Measurements from ENCODE around the gene BYSL.

Gene BYSL

DNA sequence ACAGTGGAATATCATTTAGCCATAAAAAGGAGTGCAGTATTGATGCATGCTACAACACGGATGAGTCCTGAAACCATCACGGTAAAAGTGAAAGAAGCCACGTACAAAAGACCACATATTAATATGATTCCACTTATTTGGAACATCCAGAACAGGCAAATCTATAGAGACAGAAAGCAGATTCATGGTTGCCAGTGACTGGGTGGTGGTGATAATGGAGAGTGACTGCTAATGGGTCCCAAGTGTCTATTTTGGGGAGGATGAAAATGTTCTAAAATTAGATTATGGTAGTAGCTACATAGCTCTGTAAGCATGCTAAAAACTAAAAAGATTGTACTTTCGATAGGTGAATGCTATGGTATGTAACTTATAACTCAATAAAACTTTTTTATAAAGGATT lies 38.7 kb downstream of the BYSL start:
- H3K27ac ChIP-seq (ENCODE audit: low read depth, low read length): no peak overlapping the region
- no peaks in the 10 kb centered on the region for H3K36me3 ChIP-seq (ENCODE audit: control insufficient read depth, insufficient read depth, low read length)

DNA sequence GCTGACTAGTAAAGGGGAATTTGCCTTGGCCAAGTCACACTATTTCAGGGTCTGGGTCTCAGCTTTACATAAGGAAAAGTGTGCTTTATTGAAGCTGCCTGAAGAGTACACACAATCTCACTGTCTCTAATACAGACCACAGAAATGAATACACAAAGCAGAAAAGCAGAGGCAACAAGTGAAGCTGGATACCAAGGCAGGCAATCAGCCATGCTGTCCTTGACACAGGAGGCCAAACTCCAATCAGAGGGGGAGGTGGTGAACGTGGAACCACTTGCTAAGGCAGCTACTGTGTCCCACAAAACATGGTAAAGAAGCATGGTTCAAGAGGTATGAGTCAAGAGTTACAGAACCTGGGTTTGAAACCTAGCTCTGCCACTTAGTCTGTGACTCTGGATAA lies 42.1 kb downstream of the BYSL start:
- Histone ChIP-seq H3K9ac (ENCODE audit: low read length) (no peak overlapping the region), H3K27me3 (ENCODE audit: control insufficient read depth, insufficient read depth, low read length) (no peaks in the 10 kb centered on the region), H3K36me3 (ENCODE audit: control insufficient read depth, insufficient read depth, low read length) (no peaks in the 10 kb centered on the region)

More for the DNA sequence above, 38.7 kb downstream of the BYSL start:
- Histone ChIP-seq H3K9ac (ENCODE audit: low read length) (no peak overlapping the region), H3K27me3 (ENCODE audit: control insufficient read depth, insufficient read depth, low read length) (no peaks in the 10 kb centered on the region), H3K4me1 (ENCODE audit: control insufficient read depth, insufficient read depth, low read length) (no peaks in the 10 kb centered on the region), H3K4me3 (ENCODE audit: low read length) (no peak overlapping the region)

DNA sequence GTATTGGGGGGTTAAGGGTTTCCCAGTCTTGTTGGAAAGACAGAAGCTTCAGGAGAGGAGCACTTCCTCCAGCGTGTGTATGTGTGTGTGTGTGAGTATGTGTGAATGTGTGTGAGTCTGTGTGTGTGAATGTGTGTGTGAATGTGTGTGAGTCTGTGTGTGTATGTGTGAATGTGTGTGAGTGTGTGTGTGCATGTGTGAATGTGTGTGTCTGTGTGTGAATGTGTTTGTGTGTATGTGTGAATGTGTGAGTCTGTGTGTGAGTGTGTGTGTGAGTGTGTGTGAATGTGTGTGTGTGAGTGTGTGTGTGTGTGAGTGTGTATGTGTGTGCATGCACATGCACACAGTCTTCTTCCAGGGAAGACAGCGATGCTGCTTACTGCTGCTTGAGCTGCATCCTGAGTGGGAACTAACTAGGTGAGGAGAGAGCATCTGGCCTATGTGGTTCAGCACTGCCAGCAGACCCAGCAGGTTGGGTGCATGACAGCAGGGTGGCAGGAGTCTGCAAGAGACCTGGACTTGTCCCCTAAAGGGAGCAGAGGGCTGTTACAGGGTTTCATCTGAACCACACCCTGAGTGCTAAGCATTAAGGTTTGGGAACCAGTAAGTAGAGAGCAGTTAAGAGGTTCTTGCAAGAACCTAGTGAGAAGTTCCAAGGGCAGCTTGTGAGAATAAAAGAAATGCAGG lies 43.0 kb downstream of the BYSL start:
- Histone ChIP-seq H3K9ac (ENCODE audit: low read length) (no peak overlapping the region), H3K36me3 (ENCODE audit: control insufficient read depth, insufficient read depth, low read length) (no peaks in the 10 kb centered on the region), H3K4me1 (ENCODE audit: control insufficient read depth, insufficient read depth, low read length) (no peaks in the 10 kb centered on the region), H3K27ac (ENCODE audit: low read depth, low read length) (no peak overlapping the region), H3K4me3 (ENCODE audit: low read length) (no peak overlapping the region), H3K27me3 (ENCODE audit: control insufficient read depth, insufficient read depth, low read length) (no peaks in the 10 kb centered on the region)

More for the DNA sequence above, 42.1 kb downstream of the BYSL start:
- no peak overlapping the region for H3K27ac ChIP-seq (ENCODE audit: low read depth, low read length)
- no peaks in the 10 kb centered on the region for H3K4me1 ChIP-seq (ENCODE audit: control insufficient read depth, insufficient read depth, low read length)
- H3K4me3 ChIP-seq (ENCODE audit: low read length): no peak overlapping the region

DNA sequence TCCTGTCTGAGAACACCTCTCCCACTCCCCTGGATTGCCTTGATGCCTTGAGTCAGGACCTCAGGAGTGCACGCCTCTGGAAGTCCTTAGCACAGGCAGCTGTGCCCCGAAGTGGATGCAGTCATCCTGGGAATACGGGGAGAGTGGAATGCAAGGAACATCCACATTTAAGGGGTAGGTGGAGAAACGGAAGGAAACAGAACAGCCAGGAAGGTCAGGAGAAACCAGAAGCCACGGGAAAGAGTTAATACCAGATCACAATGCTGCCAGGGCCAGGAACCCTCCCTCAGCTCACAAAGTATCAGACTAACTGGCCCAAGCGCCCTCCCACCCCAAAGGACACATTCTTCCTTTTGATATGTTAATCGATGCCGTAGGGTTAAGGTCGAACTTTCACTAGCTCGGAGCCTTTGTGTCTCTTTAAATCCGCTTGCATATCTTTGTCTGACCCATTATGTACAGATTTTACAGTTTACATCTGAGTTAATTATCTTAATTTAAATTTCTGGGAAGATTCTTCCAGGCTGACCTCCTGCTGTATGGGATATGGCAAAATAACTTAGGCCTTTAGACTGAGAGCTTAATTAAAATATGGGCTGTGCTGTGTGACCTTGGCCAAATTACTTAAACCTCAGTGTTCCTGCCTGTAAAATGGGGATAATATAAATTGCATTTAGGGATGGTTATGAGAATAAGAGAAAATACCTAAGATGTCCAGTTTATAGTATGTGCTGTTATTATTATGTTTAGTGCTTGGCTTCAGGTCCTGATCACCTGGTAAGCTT lies 44.3 kb downstream of the BYSL start:
- no peak overlapping the region for H3K27ac ChIP-seq (ENCODE audit: low read depth, low read length)
- H3K4me3 ChIP-seq (ENCODE audit: low read length): no peak overlapping the region
- no peaks in the 10 kb centered on the region for H3K27me3 ChIP-seq (ENCODE audit: control insufficient read depth, insufficient read depth, low read length)
- no peaks in the 10 kb centered on the region for H3K36me3 ChIP-seq (ENCODE audit: control insufficient read depth, insufficient read depth, low read length)
- no peak overlapping the region for H3K9ac ChIP-seq (ENCODE audit: low read length)
- H3K4me1 ChIP-seq (ENCODE audit: control insufficient read depth, insufficient read depth, low read length): no peaks in the 10 kb centered on the region

DNA sequence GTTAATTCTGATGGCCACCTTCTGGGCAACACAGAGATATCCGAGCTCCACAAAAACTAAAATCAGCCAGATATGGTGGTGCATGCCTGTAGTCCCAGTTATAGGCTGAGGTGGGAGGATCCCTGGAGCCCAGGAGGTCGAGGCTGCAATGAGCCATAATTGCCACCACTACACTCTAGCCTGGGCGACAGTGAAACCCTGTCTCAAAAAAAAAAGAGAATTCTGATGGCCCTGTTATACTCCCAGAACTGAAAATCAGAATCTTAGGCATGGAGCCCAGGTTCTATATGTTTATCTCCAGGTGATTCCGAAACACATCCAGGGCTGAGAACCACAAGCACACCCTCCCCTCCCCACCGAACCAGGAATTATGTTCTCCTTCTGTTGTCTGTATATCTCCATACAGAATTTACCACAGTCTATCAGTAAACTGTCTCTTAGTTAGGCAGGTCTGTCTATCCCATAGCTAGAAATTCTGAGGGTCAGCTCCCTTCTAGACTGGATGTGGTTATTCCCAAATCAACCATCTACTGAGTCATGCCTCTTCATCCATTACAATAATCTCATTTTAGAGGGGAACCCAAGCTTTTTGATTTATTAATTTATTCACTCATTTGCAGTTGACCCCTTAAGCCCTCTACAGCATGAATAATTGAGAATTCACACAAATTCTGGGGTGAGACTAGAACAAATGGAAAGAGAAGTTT lies 45.1 kb downstream of the BYSL start:
- no peaks in the 10 kb centered on the region for H3K36me3 ChIP-seq (ENCODE audit: control insufficient read depth, insufficient read depth, low read length)
- no peaks in the 10 kb centered on the region for H3K4me1 ChIP-seq (ENCODE audit: control insufficient read depth, insufficient read depth, low read length)
- no peaks in the 10 kb centered on the region for H3K27me3 ChIP-seq (ENCODE audit: control insufficient read depth, insufficient read depth, low read length)
- H3K9ac ChIP-seq (ENCODE audit: low read length): no peak overlapping the region
- H3K4me3 ChIP-seq (ENCODE audit: low read length): no peak overlapping the region
- no peak overlapping the region for H3K27ac ChIP-seq (ENCODE audit: low read depth, low read length)

- Histone ChIP-seq H3K27me3 (ENCODE audit: control insufficient read depth, insufficient read depth, low read length) (no peaks in the 10 kb centered on the region), H3K9ac (ENCODE audit: low read length) (no peak overlapping the region), H3K4me1 (ENCODE audit: control insufficient read depth, insufficient read depth, low read length) (no peaks in the 10 kb centered on the region), H3K36me3 (ENCODE audit: control insufficient read depth, insufficient read depth, low read length) (no peaks in the 10 kb centered on the region), H3K4me3 (ENCODE audit: low read length) (no peak overlapping the region), H3K27ac (ENCODE audit: low read depth, low read length) (no peak overlapping the region)
Observed at GRCh38 chr6:41966961-41967311, 45.6 kb downstream of the BYSL start.

DNA sequence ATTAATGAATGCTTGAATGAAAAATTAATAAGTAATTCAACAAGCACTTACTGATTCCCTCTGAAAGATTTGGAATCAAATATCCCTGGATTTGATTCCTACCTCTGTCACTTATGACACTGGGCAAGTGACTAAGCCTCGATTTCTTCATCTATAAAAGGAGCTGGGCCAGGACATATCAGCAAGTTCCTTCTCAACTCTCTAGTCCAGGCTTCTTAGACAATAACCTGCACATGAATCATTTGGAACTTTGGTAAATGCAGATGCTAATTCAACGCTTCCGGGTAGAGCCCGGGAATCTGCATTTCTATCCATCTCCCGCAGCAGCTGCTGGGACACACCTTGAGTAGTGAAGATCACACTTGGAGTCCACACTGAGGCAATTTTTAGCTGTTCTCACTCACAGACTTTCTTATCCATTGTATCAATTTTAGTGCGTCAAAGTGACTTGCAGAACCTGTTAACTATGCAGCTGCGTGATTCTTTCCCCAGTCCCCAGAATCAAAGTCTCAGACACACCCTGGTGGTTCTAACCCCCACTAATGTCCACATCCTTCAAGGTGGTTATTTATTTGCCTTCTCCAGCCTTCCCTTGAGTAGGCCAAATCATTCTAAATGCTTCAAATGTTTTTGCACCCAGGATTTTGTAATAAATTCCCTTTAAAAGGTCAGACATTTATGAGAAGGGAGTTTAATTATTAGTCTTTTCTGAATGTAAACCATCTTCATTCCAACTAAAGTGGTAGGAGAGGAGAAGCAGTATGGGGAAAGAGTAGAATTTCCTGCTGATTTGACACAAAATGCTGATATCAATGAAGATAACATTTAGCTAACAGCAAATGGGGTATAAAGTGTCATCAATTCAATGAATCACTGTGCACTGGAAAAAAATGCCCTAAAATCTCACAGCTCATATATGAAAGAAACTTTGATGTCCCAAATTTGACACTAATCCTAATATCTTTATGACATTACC lies 46.3 kb downstream of the BYSL start:
- H3K4me1 ChIP-seq (ENCODE audit: control insufficient read depth, insufficient read depth, low read length): no peaks in the 10 kb centered on the region
- H3K27me3 ChIP-seq (ENCODE audit: control insufficient read depth, insufficient read depth, low read length): no peaks in the 10 kb centered on the region
- H3K36me3 ChIP-seq (ENCODE audit: control insufficient read depth, insufficient read depth, low read length): no peaks in the 10 kb centered on the region
- no peak overlapping the region for H3K27ac ChIP-seq (ENCODE audit: low read depth, low read length)
- no peak overlapping the region for H3K4me3 ChIP-seq (ENCODE audit: low read length)
- no peak overlapping the region for H3K9ac ChIP-seq (ENCODE audit: low read length)

- no peak overlapping the region for H3K27ac ChIP-seq (ENCODE audit: low read depth, low read length)
- no peak overlapping the region for H3K4me3 ChIP-seq (ENCODE audit: low read length)
- H3K4me1 ChIP-seq (ENCODE audit: control insufficient read depth, insufficient read depth, low read length): no peaks in the 10 kb centered on the region
- H3K36me3 ChIP-seq (ENCODE audit: control insufficient read depth, insufficient read depth, low read length): no peaks in the 10 kb centered on the region
- H3K27me3 ChIP-seq (ENCODE audit: control insufficient read depth, insufficient read depth, low read length): no peaks in the 10 kb centered on the region
- H3K9ac ChIP-seq (ENCODE audit: low read length): no peak overlapping the region
Observed at GRCh38 chr6:41970436-41970846, 49.1 kb downstream of the BYSL start.

DNA sequence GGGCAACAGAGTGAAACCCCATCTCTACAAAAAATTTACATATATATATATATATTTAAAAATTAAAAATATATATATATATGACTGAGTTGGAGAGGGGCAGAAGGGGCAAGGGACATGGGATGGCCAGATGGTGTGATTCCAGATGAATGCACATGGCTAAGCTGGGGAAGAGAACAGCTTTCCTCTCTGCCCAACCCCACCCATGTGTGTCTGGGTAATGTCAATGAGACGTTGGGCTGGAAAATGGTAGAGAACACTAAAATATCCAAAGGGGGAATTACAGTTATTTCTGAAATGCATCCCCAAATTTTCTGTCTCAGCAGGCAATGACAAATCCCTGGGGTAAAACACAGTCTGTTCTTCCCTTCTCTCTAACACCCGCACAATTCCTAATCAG lies 51.5 kb downstream of the BYSL start:
- Histone ChIP-seq H3K27ac (ENCODE audit: low read depth, low read length) (no peak overlapping the region), H3K36me3 (ENCODE audit: control insufficient read depth, insufficient read depth, low read length) (no peaks in the 10 kb centered on the region), H3K9ac (ENCODE audit: low read length) (no peak overlapping the region), H3K4me3 (ENCODE audit: low read length) (no peak overlapping the region), H3K27me3 (ENCODE audit: control insufficient read depth, insufficient read depth, low read length) (no peaks in the 10 kb centered on the region), H3K4me1 (ENCODE audit: control insufficient read depth, insufficient read depth, low read length) (no peaks in the 10 kb centered on the region)

- H3K4me3 ChIP-seq (ENCODE audit: low read length): no peak overlapping the region
- H3K27ac ChIP-seq (ENCODE audit: low read depth, low read length): no peak overlapping the region
- H3K4me1 ChIP-seq (ENCODE audit: control insufficient read depth, insufficient read depth, low read length): no peaks in the 10 kb centered on the region
- no peaks in the 10 kb centered on the region for H3K36me3 ChIP-seq (ENCODE audit: control insufficient read depth, insufficient read depth, low read length)
- H3K27me3 ChIP-seq (ENCODE audit: control insufficient read depth, insufficient read depth, low read length): no peaks in the 10 kb centered on the region
- H3K9ac ChIP-seq (ENCODE audit: low read length): no peak overlapping the region
Observed at GRCh38 chr6:41974281-41974825, 53.1 kb downstream of the BYSL start.

DNA sequence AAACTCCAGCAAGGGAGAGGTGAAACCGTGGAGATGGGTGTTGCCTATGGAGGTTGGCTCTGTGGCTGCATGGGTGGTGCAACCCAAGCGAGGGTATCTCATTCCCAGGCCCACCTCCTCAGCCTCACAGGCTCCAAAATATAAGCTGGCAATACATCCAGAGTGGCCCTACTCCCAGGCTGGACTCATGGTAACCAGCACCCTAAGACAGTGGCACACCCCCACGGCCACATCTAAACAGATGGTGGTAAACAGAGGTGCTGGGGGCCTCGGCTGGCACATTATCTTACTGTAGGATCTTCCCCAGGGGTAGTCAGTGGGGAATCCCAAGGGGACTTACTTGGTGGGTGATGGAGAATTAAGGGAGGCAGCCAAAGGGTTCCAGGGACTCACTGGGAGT lies 54.0 kb downstream of the BYSL start:
- Histone ChIP-seq H3K4me1 (ENCODE audit: control insufficient read depth, insufficient read depth, low read length) (no peaks in the 10 kb centered on the region), H3K9ac (ENCODE audit: low read length) (no peak overlapping the region), H3K27me3 (ENCODE audit: control insufficient read depth, insufficient read depth, low read length) (no peaks in the 10 kb centered on the region), H3K27ac (ENCODE audit: low read depth, low read length) (no peak overlapping the region), H3K36me3 (ENCODE audit: control insufficient read depth, insufficient read depth, low read length) (no peaks in the 10 kb centered on the region), H3K4me3 (ENCODE audit: low read length) (no peak overlapping the region)

All from rectal smooth muscle tissue (tissue), 1 donor.